ENCODE measurements around the gene DENND5B.
"Not testable (repeated sequence)": the region's sequence is repeated elsewhere in the genome, so short reads cannot be mapped to it uniquely, and the experiment has no call there.

The DENND5B gene

DNA sequence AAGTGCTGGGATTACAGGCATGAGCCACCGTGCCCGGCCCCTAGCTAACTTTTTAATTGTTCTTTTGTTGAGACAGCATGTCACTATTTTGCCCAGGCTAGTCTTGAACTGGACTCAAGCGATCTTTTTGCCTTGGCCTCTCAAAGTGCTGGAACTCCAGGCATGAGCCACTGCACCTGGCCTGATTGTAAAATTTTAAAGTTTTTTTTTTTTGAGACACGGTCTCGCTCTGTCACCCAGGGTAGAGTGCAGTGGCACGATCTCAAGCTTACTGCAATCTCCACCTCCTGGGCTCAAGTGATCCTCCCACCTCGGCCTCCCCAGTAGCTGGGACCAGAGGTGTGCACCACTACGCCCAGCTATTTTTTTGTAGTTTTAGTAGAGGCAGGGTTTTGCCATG, 185.9 kb downstream of the DENND5B start:
- no peak overlapping the region for H2BK5ac ChIP-seq (ENCODE audit: low read depth, low read length, poor library complexity)
- no CpG with 5 or more reads among the region's 8 CpGs for WGBS (ENCODE audit: extremely low coverage, insufficient coverage, insufficient read length)

DNA sequence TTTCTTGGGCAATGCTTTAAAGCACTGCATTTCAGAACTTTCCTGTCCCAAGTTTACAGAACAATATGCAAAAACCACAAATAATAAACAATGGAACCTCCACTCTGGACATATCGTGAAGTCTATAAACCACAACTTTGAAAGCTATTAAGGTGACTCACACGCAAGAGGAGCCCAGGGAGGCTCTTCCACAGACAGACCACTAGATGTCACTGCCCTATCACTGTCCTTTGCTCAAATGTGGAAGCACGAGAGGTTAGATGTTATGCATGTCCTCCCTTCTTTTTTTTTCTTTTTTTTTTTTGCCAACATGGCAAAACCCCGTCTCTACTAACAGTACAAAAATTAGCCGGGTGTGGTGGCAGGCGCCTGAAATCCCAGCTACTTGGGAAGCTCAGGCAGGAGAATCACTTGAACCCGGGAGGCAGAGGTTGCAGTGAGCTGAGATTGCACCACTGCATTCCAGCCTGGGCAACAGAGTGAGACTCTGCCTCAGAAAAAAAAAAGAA, 187.8 kb downstream of the DENND5B start:
- not testable (repeated sequence) for H3K27ac ChIP-seq (ENCODE audit: low read depth, low read length); H2BK12ac ChIP-seq (ENCODE audit: low read length); H4K8ac ChIP-seq (ENCODE audit: low read depth, low read length); H3K36me3 ChIP-seq (ENCODE audit: control insufficient read depth in 1 of 2, insufficient read depth in 2 of 2, low read length in 2 of 2); H4K12ac ChIP-seq (ENCODE audit: low read depth, low read length); H3K9me3 ChIP-seq (ENCODE audit: insufficient read depth, low read depth, low read length); H3K14ac ChIP-seq (ENCODE audit: low read length); H3K4ac ChIP-seq (ENCODE audit: low read depth, low read length); H2AK5ac ChIP-seq (ENCODE audit: low read length); H4K91ac ChIP-seq (ENCODE audit: low read depth, low read length); H2BK5ac ChIP-seq (ENCODE audit: low read depth, low read length, poor library complexity); H3K27me3 ChIP-seq (ENCODE audit: insufficient read depth, low read length); H3K9ac ChIP-seq (ENCODE audit: low read length); H3K79me2 ChIP-seq (ENCODE audit: control insufficient read depth, insufficient read depth, low read length, poor library complexity); H2BK120ac ChIP-seq (ENCODE audit: insufficient read depth, low read length, poor library complexity); H3K23ac ChIP-seq (ENCODE audit: low read length); H3K79me1 ChIP-seq (ENCODE audit: low read length); H3K18ac ChIP-seq (ENCODE audit: low read length); H3K4me3 ChIP-seq (ENCODE audit: low read depth, low read length); H2AFZ ChIP-seq (ENCODE audit: insufficient read depth, low read length, poor library complexity); H3K4me1 ChIP-seq (ENCODE audit: control insufficient read depth in 1 of 2, insufficient read depth in 2 of 2, low read length in 2 of 2); H3K4me2 ChIP-seq (ENCODE audit: low read length)
- WGBS (ENCODE audit: extremely low coverage, insufficient coverage, insufficient read length), result no CpG with 5 or more reads among the region's 7 CpGs
- peak; percentile 72 to 89 for DNase-seq

More for the DNA sequence above, 185.9 kb downstream of the DENND5B start:
- H3K27ac ChIP-seq (ENCODE audit: low read depth, low read length), result no peak overlapping the region
- no peak overlapping the region for H3K23ac ChIP-seq (ENCODE audit: low read length)
- H2BK120ac ChIP-seq (ENCODE audit: insufficient read depth, low read length, poor library complexity), result no peak overlapping the region
- no peak overlapping the region for H3K9ac ChIP-seq (ENCODE audit: low read length)
- no peaks in the 10 kb centered on the region for H3K4me1 ChIP-seq (ENCODE audit: control insufficient read depth in 1 of 2, insufficient read depth in 2 of 2, low read length in 2 of 2)
- H4K91ac ChIP-seq (ENCODE audit: low read depth, low read length), result no peak overlapping the region
- no peaks in the 10 kb centered on the region for H3K79me2 ChIP-seq (ENCODE audit: control insufficient read depth, insufficient read depth, low read length, poor library complexity)
- no peak overlapping the region for H4K12ac ChIP-seq (ENCODE audit: low read depth, low read length)
- no peak overlapping the region for H3K14ac ChIP-seq (ENCODE audit: low read length)
- H3K4me3 ChIP-seq (ENCODE audit: low read depth, low read length), result no peak overlapping the region
- H3K4ac ChIP-seq (ENCODE audit: low read depth, low read length), result no peak overlapping the region
- no peak overlapping the region for H2BK12ac ChIP-seq (ENCODE audit: low read length)
- H3K18ac ChIP-seq (ENCODE audit: low read length), result no peak overlapping the region
- no peaks in the 10 kb centered on the region for H3K79me1 ChIP-seq (ENCODE audit: low read length)
- no peak overlapping the region for H2AK5ac ChIP-seq (ENCODE audit: low read length)
- H2AFZ ChIP-seq (ENCODE audit: insufficient read depth, low read length, poor library complexity), result no peak overlapping the region
- no peaks in the 10 kb centered on the region for H3K9me3 ChIP-seq (ENCODE audit: insufficient read depth, low read depth, low read length)
- DNase-seq, result no peak
- no peak overlapping the region for H3K4me2 ChIP-seq (ENCODE audit: low read length)
- no peaks in the 10 kb centered on the region for H3K27me3 ChIP-seq (ENCODE audit: insufficient read depth, low read length)
- peaks cover 0 to 2% of the 10 kb centered on the region in 2 experiments for H3K36me3 ChIP-seq (ENCODE audit: control insufficient read depth in 1 of 2, insufficient read depth in 2 of 2, low read length in 2 of 2)
- H4K8ac ChIP-seq (ENCODE audit: low read depth, low read length), result no peak overlapping the region

DNA sequence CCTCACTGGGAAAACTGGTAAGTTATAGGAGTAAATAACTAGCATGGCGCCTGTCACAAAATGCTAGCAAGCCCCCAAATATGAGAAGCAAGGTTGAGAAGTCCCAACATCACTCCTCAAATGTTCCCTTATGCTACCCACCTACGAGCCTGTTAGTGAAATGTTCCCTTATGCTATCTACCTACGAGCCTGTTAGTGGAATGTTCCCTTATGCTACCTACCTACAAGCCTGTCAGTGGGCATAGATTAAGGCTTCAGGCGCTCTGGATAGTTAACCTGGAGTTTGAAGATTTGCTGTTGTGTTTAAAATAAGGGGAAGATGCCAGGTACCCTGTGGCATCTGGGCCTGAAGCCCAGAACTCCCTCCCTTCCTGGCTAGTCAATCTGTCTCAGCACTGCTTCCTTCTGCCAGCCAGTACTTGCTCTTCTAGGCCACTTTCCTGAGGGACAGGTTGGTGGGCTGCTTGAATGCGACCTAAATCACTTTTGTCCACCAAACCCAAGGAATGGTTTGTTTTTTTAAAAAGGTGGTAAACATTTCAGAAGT, 197.9 kb downstream of the DENND5B start:
- Histone ChIP-seq H3K18ac (ENCODE audit: low read length) (no peak overlapping the region), H2AK5ac (ENCODE audit: low read length) (no peak overlapping the region), H3K27me3 (ENCODE audit: insufficient read depth, low read length) (no peaks in the 10 kb centered on the region), H4K8ac (ENCODE audit: low read depth, low read length) (no peak overlapping the region), H2AFZ (ENCODE audit: insufficient read depth, low read length, poor library complexity) (no peak overlapping the region), H2BK12ac (ENCODE audit: low read length) (no peak overlapping the region), H4K91ac (ENCODE audit: low read depth, low read length) (no peak overlapping the region), H2BK120ac (ENCODE audit: insufficient read depth, low read length, poor library complexity) (no peak overlapping the region), H3K4me2 (ENCODE audit: low read length) (no peak overlapping the region), H3K27ac (ENCODE audit: low read depth, low read length) (no peak overlapping the region), H2BK5ac (ENCODE audit: low read depth, low read length, poor library complexity) (no peak overlapping the region), H3K4me1 (ENCODE audit: control insufficient read depth in 1 of 2, insufficient read depth in 2 of 2, low read length in 2 of 2) (no peaks in the 10 kb centered on the region), H4K12ac (ENCODE audit: low read depth, low read length) (no peak overlapping the region), H3K79me2 (ENCODE audit: control insufficient read depth, insufficient read depth, low read length, poor library complexity) (no peaks in the 10 kb centered on the region), H3K4ac (ENCODE audit: low read depth, low read length) (no peak overlapping the region), H3K4me3 (ENCODE audit: low read depth, low read length) (no peak overlapping the region), H3K79me1 (ENCODE audit: low read length) (no peaks in the 10 kb centered on the region), H3K23ac (ENCODE audit: low read length) (no peak overlapping the region), H3K9ac (ENCODE audit: low read length) (no peak overlapping the region), H3K14ac (ENCODE audit: low read length) (no peak overlapping the region), H3K36me3 (ENCODE audit: control insufficient read depth in 1 of 2, insufficient read depth in 2 of 2, low read length in 2 of 2) (peaks cover 7 to 8% of the 10 kb centered on the region in 2 experiments), H3K9me3 (ENCODE audit: insufficient read depth, low read depth, low read length) (no peaks in the 10 kb centered on the region)
- DNase-seq, result no peak
- no CpG with 5 or more reads among the region's 5 CpGs for WGBS (ENCODE audit: extremely low coverage, insufficient coverage, insufficient read length)

DNA sequence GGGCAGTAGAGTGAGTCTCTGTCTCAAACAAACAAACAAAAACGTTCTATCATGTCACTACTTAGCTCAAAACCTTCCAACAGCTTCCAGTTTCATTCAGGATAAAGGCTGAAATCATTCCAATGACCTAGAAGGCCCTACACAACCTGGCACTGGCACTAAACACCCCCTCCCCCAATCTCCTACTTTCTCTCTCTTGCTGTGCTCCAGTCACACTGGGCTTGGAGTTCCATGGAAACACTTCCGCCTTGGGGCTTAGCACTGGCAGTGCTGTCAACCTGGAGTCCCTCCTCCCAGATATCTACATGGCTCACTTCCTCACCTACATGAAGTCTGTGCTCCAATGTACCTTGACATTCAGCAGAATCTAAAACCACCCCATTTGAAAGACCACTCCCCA, 199.9 kb downstream of the DENND5B start:
- no peaks in the 10 kb centered on the region for H3K79me2 ChIP-seq (ENCODE audit: control insufficient read depth, insufficient read depth, low read length, poor library complexity)
- H3K4me1 ChIP-seq (ENCODE audit: control insufficient read depth in 1 of 2, insufficient read depth in 2 of 2, low read length in 2 of 2), result peaks cover 5 to 9% of the 10 kb centered on the region in 2 experiments
- DNase-seq, result peak in 1 of 2 donors; percentile 31
- peaks cover 2% of the 10 kb centered on the region for H3K79me1 ChIP-seq (ENCODE audit: low read length)
- no peak overlapping the region for H4K12ac ChIP-seq (ENCODE audit: low read depth, low read length)
- H3K14ac ChIP-seq (ENCODE audit: low read length), result no peak overlapping the region
- no peak overlapping the region for H2AK5ac ChIP-seq (ENCODE audit: low read length)
- no peaks in the 10 kb centered on the region for H3K27me3 ChIP-seq (ENCODE audit: insufficient read depth, low read length)
- H2BK12ac ChIP-seq (ENCODE audit: low read length), result no peak overlapping the region
- no peaks in the 10 kb centered on the region for H3K9me3 ChIP-seq (ENCODE audit: insufficient read depth, low read depth, low read length)
- no peak overlapping the region for H3K4me3 ChIP-seq (ENCODE audit: low read depth, low read length)
- H3K18ac ChIP-seq (ENCODE audit: low read length), result no peak overlapping the region
- no CpG with 5 or more reads among the region's 2 CpGs for WGBS (ENCODE audit: extremely low coverage, insufficient coverage, insufficient read length)
- H3K27ac ChIP-seq (ENCODE audit: low read depth, low read length), result no peak overlapping the region
- no peak overlapping the region for H4K8ac ChIP-seq (ENCODE audit: low read depth, low read length)
- H3K4me2 ChIP-seq (ENCODE audit: low read length), result no peak overlapping the region
- H2BK5ac ChIP-seq (ENCODE audit: low read depth, low read length, poor library complexity), result no peak overlapping the region
- no peak overlapping the region for H3K23ac ChIP-seq (ENCODE audit: low read length)
- no peak overlapping the region for H3K4ac ChIP-seq (ENCODE audit: low read depth, low read length)
- H3K36me3 ChIP-seq (ENCODE audit: control insufficient read depth in 1 of 2, insufficient read depth in 2 of 2, low read length in 2 of 2), result peaks cover 3 to 5% of the 10 kb centered on the region in 2 experiments
- H4K91ac ChIP-seq (ENCODE audit: low read depth, low read length), result no peak overlapping the region
- no peak overlapping the region for H3K9ac ChIP-seq (ENCODE audit: low read length)
- H2AFZ ChIP-seq (ENCODE audit: insufficient read depth, low read length, poor library complexity), result no peak overlapping the region
- no peak overlapping the region for H2BK120ac ChIP-seq (ENCODE audit: insufficient read depth, low read length, poor library complexity)
